Measurements from ENCODE around the gene ATP2A3.

- no peak for TF ChIP-seq CTCF (conservative IDR thresholded peaks at IDR 0.05; ENCODE audit: low read depth, low read length)
- TF ChIP-seq EZH2 (IDR thresholded peaks at IDR 0.05; ENCODE audit: low read length, unreplicated experiment) = no peak
- TF ChIP-seq EZH2phosphoT487 (IDR thresholded peaks at IDR 0.05; ENCODE audit: borderline replicate concordance, low read length) = no peak
Observed at GRCh38 chr17:3943240-3943891, 20.9 kb downstream of the ATP2A3 start.
